NCI-H1105 (cell line): Measurements from ENCODE around the gene CERS4.
"Not testable (repeated sequence)": the region's sequence is repeated elsewhere in the genome, so short reads cannot be mapped to it uniquely, and the experiment has no call there.

Experiments
- DNase-seq: peaks from one replicate; lab custom pipeline; 2025; lab: John Stamatoyannopoulos, UW

CERS4 gene

GRCh38 chr19:8243146-8243545 lies 34.0 kb downstream of the CERS4 start:
- DNase-seq: no peak

GRCh38 chr19:8244442-8244841 lies 35.3 kb downstream of the CERS4 start:
- no peak for DNase-seq

GRCh38 chr19:8245869-8246835 lies 37.0 kb downstream of the CERS4 start:
- DNase-seq: no peak

GRCh38 chr19:8247129-8247890 lies 38.1 kb downstream of the CERS4 start:
- DNase-seq: not testable (repeated sequence)

GRCh38 chr19:8248348-8249328 lies 39.5 kb downstream of the CERS4 start:
- no peak for DNase-seq

- DNase-seq: no peak
These were observed 41.4 kb downstream of the CERS4 start for GRCh38 chr19:8250596-8250995.

- DNase-seq: no peak
These were observed 41.9 kb downstream of the CERS4 start for GRCh38 chr19:8251025-8251472.

GRCh38 chr19:8252922-8253589 lies 43.9 kb downstream of the CERS4 start:
- peak; percentile 71 for DNase-seq

- DNase-seq: no peak
These were observed 44.5 kb downstream of the CERS4 start for GRCh38 chr19:8253678-8254077.

- DNase-seq: no peak
These were observed 45.3 kb downstream of the CERS4 start for GRCh38 chr19:8254286-8255001.

GRCh38 chr19:8255426-8256125 lies 46.4 kb downstream of the CERS4 start:
- DNase-seq: no peak

GRCh38 chr19:8256276-8257051 lies 47.3 kb downstream of the CERS4 start:
- DNase-seq: no peak

GRCh38 chr19:8257052-8257443 lies 47.9 kb downstream of the CERS4 start:
- DNase-seq: no peak

- no peak for DNase-seq
These were observed 50.2 kb downstream of the CERS4 start for GRCh38 chr19:8259142-8259921.

GRCh38 chr19:8259922-8260247 lies 50.7 kb downstream of the CERS4 start:
- DNase-seq: no peak

- no peak for DNase-seq
These were observed 52.2 kb downstream of the CERS4 start for GRCh38 chr19:8261347-8261746.

- DNase-seq: no peak
These were observed 52.7 kb downstream of the CERS4 start for GRCh38 chr19:8261881-8262280.

- DNase-seq: no peak
These were observed 53.3 kb downstream of the CERS4 start for GRCh38 chr19:8262431-8262830.
